ENCODE measurements around the gene PMAIP1. TPM values are rescaled to one million over a fixed set of nuclear protein-coding genes. Genes with fewer than 3 reads are reported as not detected.
"Not testable (repeated sequence)": the region's sequence is repeated elsewhere in the genome, so short reads cannot be mapped to it uniquely, and the experiment has no call there.

PMAIP1 gene
- total RNA-seq, 5 donors from 2014 or later (not counting 1 experiment from before 2014, with no cell fraction given) = 17.8 to 81.5 (median 20.4) TPM

DNA sequence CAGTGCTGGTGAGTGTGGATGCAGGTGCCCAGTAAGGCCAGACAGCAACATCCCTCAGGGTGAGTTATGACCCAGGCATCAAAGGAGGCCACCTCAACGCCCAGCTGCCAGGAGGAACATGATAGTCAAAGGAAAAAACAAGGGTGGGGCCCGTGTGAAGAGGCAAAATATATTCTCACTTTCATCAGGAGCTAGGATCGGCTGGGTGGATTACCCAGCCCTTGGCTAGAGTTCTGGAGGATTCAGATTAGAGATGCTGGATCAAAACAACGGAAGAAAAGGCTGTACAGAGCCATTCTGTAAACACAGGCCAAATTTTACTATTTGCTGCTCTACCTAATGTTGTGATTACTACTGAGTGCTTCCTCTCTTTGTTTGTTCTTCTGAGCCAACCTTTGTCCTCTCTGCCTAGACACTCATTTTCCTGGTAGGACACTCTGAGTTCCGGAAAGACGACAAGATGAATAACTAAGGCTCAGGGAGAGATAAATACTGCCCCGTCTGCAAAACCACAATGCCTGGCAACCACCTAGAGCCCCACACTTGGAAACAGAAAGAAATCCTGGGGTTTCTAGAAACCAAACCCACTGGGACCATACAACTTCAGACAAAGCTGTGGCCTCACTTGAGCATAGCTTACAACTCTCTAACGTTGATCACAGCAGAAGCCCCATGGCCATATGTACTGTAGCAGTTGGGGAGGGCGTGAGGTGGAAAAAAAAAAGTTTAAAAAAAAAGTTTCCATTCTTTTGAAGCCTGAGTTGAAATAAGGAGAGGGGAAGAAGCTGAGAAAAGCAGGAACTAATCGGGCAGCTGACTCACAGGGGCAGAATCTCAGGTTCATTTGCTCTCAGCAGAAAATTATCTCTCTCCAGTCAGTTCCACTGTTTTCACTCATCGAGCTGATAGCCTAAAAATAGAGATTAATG lies 17.8 kb upstream of the PMAIP1 start:
- WGBS (ENCODE audit: insufficient coverage) = 46% methylated on average over 3 of the region's 11 CpGs
- H3K27ac Mint-ChIP-seq = peak overlapping the region; percentile 40 to 57
- H3K4me3 Mint-ChIP-seq = peak overlapping the region in 1 of 3 donors; percentile 10
- H3K9me3 Mint-ChIP-seq = no peaks in the 10 kb centered on the region
- Histone ChIP-seq H3K4me3 (ENCODE audit: control insufficient read depth in 1 of 2, extremely low read depth in 1 of 2, low read length in 1 of 2) (no peak overlapping the region), H3K9me3 (no peaks in the 10 kb centered on the region), H3K27ac (ENCODE audit: low read length) (peak overlapping the region; percentile 18), H3K27me3 (replicated peaks in 1 of 2; ENCODE audit: control insufficient read depth in 2 of 2, extremely low read depth in 1 of 2, insufficient read depth in 2 of 2, low read length in 1 of 2) (no peaks in the 10 kb centered on the region), H3K4me1 (ENCODE audit: control insufficient read depth in 1 of 2, extremely low read depth in 1 of 2, insufficient read depth in 2 of 2, low read length in 2 of 2) (peaks cover 7 to 22% of the 10 kb centered on the region in 2 experiments), H3K36me3 (ENCODE audit: control insufficient read depth in 2 of 2, extremely low read depth in 1 of 2, insufficient read depth in 1 of 2, low read length in 1 of 2) (no peaks in the 10 kb centered on the region)
- no peaks in the 10 kb centered on the region for H3K36me3 Mint-ChIP-seq
- H3K4me1 Mint-ChIP-seq = peaks cover 25 to 37% (median 27%) of the 10 kb centered on the region in 3 donors
- ATAC-seq (replicated peaks in 1 of 4) (peak in 2 of 4 experiments; percentile 33 to 46), DNase-seq (no peak)
- POLR2A ChIA-PET = interaction anchor here in 1 of 2 donors (0.6 kb wide), 1 partner anchor 29 kb away, joined by 4 read pairs; no protein-coding TSS in a partner anchor
- H3K27me3 Mint-ChIP-seq = no peaks in the 10 kb centered on the region
- CTCF ChIA-PET = no interaction called here

GRCh38 chr18:59884351-59884750 lies 15.4 kb upstream of the PMAIP1 start:
- no peak for ATAC-seq (replicated peaks in 1 of 4)
- Histone ChIP-seq H3K4me3 (ENCODE audit: control insufficient read depth in 1 of 2, extremely low read depth in 1 of 2, low read length in 1 of 2) (no peak overlapping the region), H3K27me3 (replicated peaks in 1 of 2; ENCODE audit: control insufficient read depth in 2 of 2, extremely low read depth in 1 of 2, insufficient read depth in 2 of 2, low read length in 1 of 2) (no peaks in the 10 kb centered on the region), H3K36me3 (ENCODE audit: control insufficient read depth in 2 of 2, extremely low read depth in 1 of 2, insufficient read depth in 1 of 2, low read length in 1 of 2) (no peaks in the 10 kb centered on the region), H3K27ac (ENCODE audit: low read length) (no peak overlapping the region), H3K4me1 (ENCODE audit: control insufficient read depth in 1 of 2, extremely low read depth in 1 of 2, insufficient read depth in 2 of 2, low read length in 2 of 2) (peaks cover 7 to 22% of the 10 kb centered on the region in 2 experiments), H3K9me3 (no peaks in the 10 kb centered on the region)
- DNase-seq = no peak
- no peak overlapping the region for H3K27ac Mint-ChIP-seq
- ChIA-PET POLR2A (interaction anchor here in 1 of 2 donors (0.6 kb wide), 1 partner anchor 16 kb away, joined by 6 read pairs; no protein-coding TSS in a partner anchor), CTCF (no interaction called here)
- peaks cover 25 to 35% (median 27%) of the 10 kb centered on the region in 3 donors for H3K4me1 Mint-ChIP-seq
- H3K4me3 Mint-ChIP-seq = no peak overlapping the region
- no peaks in the 10 kb centered on the region for H3K36me3 Mint-ChIP-seq
- WGBS (ENCODE audit: insufficient coverage) = no CpG with 5 or more reads among the region's 2 CpGs
- H3K9me3 Mint-ChIP-seq = no peaks in the 10 kb centered on the region
- no peaks in the 10 kb centered on the region for H3K27me3 Mint-ChIP-seq

GRCh38 chr18:59885579-59886163 lies 14.1 kb upstream of the PMAIP1 start:
- DNase-seq = peak in 10 of 35 experiments; percentile 4 to 45 (median 14)
- Mint-ChIP-seq H3K9me3 (no peaks in the 10 kb centered on the region), H3K36me3 (no peaks in the 10 kb centered on the region), H3K4me3 (peak overlapping the region in 2 of 3 donors; percentile 13 to 18), H3K27ac (peak overlapping the region; percentile 70 to 83), H3K27me3 (no peaks in the 10 kb centered on the region), H3K4me1 (peaks cover 25 to 35% (median 27%) of the 10 kb centered on the region in 3 donors)
- Histone ChIP-seq H3K27me3 (replicated peaks in 1 of 2; ENCODE audit: control insufficient read depth in 2 of 2, extremely low read depth in 1 of 2, insufficient read depth in 2 of 2, low read length in 1 of 2) (no peaks in the 10 kb centered on the region), H3K4me3 (ENCODE audit: control insufficient read depth in 1 of 2, extremely low read depth in 1 of 2, low read length in 1 of 2) (no peak overlapping the region), H3K4me1 (ENCODE audit: control insufficient read depth in 1 of 2, extremely low read depth in 1 of 2, insufficient read depth in 2 of 2, low read length in 2 of 2) (peaks cover 7 to 22% of the 10 kb centered on the region in 2 experiments), H3K9me3 (no peaks in the 10 kb centered on the region), H3K27ac (ENCODE audit: low read length) (peak overlapping the region; percentile 33), H3K36me3 (ENCODE audit: control insufficient read depth in 2 of 2, extremely low read depth in 1 of 2, insufficient read depth in 1 of 2, low read length in 1 of 2) (no peaks in the 10 kb centered on the region)
- ChIA-PET CTCF (no interaction called here), POLR2A (interaction anchor here in 1 of 2 donors (1.2 kb wide), 2 partner anchors 14 to 19 kb away, joined by 6 to 10 read pairs; partner anchors contain the start of gene PMAIP1)
- ATAC-seq (replicated peaks in 1 of 4) = peak; percentile 40 to 79 (median 62)
- WGBS (ENCODE audit: insufficient coverage) = no CpG with 5 or more reads among the region's 6 CpGs

- H3K36me3 Mint-ChIP-seq; ATAC-seq (replicated peaks in 1 of 4); H3K9me3 Mint-ChIP-seq; DNase-seq; H3K4me3 Mint-ChIP-seq; H3K27me3 ChIP-seq (replicated peaks in 1 of 2; ENCODE audit: control insufficient read depth in 2 of 2, extremely low read depth in 1 of 2, insufficient read depth in 2 of 2, low read length in 1 of 2); H3K36me3 ChIP-seq (ENCODE audit: control insufficient read depth in 2 of 2, extremely low read depth in 1 of 2, insufficient read depth in 1 of 2, low read length in 1 of 2); H3K27ac ChIP-seq (ENCODE audit: low read length); POLR2A ChIA-PET; CTCF ChIA-PET; H3K27me3 Mint-ChIP-seq; H3K4me3 ChIP-seq (ENCODE audit: control insufficient read depth in 1 of 2, extremely low read depth in 1 of 2, low read length in 1 of 2); H3K9me3 ChIP-seq: not testable (repeated sequence)
- H3K4me1 ChIP-seq (ENCODE audit: control insufficient read depth in 1 of 2, extremely low read depth in 1 of 2, insufficient read depth in 2 of 2, low read length in 2 of 2) = peaks cover 7 to 21% of the 10 kb centered on the region in 2 experiments
- WGBS (ENCODE audit: insufficient coverage) = 88% methylated on average over 2 of the region's 3 CpGs
- Mint-ChIP-seq H3K4me1 (peaks cover 24 to 35% (median 27%) of the 10 kb centered on the region in 3 donors), H3K27ac (peak overlapping the region in 1 of 2 donors; percentile 70)
Measured at GRCh38 chr18:59886399-59886798, 13.4 kb upstream of the PMAIP1 start.

DNA sequence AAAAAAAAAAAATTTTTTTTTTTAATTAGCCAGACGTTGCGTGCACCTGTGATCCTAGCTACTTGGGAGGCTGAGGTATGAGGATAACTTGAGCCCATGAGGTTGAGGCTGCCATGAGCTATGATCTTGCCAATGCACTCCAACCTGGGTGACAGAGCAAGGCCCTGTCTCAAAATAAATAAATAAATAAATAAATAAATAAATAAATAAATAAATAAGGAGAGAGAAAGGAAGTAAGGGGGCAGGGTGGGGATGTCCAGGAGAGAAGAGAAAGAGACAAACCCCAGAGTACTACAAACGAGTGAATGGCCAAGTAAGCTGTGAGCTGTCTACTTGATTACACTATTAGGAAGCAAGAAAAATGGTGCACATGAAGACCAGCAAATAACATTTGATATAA lies 7.7 kb upstream of the PMAIP1 start:
- POLR2A ChIA-PET = no interaction called here
- Histone ChIP-seq H3K4me3 (ENCODE audit: control insufficient read depth in 1 of 2, extremely low read depth in 1 of 2, low read length in 1 of 2) (no peak overlapping the region), H3K27me3 (replicated peaks in 1 of 2; ENCODE audit: control insufficient read depth in 2 of 2, extremely low read depth in 1 of 2, insufficient read depth in 2 of 2, low read length in 1 of 2) (no peaks in the 10 kb centered on the region), H3K27ac (ENCODE audit: low read length) (no peak overlapping the region), H3K9me3 (no peaks in the 10 kb centered on the region), H3K36me3 (ENCODE audit: control insufficient read depth in 2 of 2, extremely low read depth in 1 of 2, insufficient read depth in 1 of 2, low read length in 1 of 2) (no peaks in the 10 kb centered on the region), H3K4me1 (ENCODE audit: control insufficient read depth in 1 of 2, extremely low read depth in 1 of 2, insufficient read depth in 2 of 2, low read length in 2 of 2) (no peaks in the 10 kb centered on the region)
- DNase-seq (no peak), ATAC-seq (replicated peaks in 1 of 4) (no peak)
- H3K27ac Mint-ChIP-seq = no peak overlapping the region
- WGBS (ENCODE audit: insufficient coverage) = 80% methylated on average over 1 of the region's 3 CpGs
- no peak overlapping the region for H3K4me3 Mint-ChIP-seq
- no peaks in the 10 kb centered on the region for H3K4me1 Mint-ChIP-seq
- CTCF ChIA-PET = interaction anchor here (0.7 to 0.8 kb wide), 2 partner anchors 26 to 402 kb away, joined by 3 read pairs; no protein-coding TSS in a partner anchor
- H3K27me3 Mint-ChIP-seq = no peaks in the 10 kb centered on the region
- H3K36me3 Mint-ChIP-seq = no peaks in the 10 kb centered on the region
- no peaks in the 10 kb centered on the region for H3K9me3 Mint-ChIP-seq

DNA sequence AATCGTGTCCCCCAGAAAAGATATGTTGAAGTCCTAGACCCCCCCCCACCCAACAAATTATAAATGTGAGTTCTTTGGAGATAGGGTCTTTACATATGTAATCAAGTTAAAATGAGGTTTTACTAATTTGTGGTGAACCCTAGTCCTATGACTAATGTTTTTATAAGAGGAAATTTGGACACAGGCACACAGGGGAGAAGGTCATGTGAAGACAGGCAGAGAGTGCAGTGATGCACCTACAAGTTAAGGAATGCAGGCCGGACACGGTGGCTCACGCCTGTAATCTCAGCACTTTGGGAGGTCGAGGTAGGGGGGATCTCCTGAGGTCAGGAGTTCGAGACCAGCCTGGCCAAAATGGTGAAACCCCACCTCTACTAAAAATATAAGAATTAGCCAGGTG lies 5.8 kb upstream of the PMAIP1 start:
- no peak overlapping the region for H3K27ac Mint-ChIP-seq
- Histone ChIP-seq H3K4me1 (ENCODE audit: control insufficient read depth in 1 of 2, extremely low read depth in 1 of 2, insufficient read depth in 2 of 2, low read length in 2 of 2) (peaks cover 0 to 4% of the 10 kb centered on the region in 2 experiments), H3K36me3 (ENCODE audit: control insufficient read depth in 2 of 2, extremely low read depth in 1 of 2, insufficient read depth in 1 of 2, low read length in 1 of 2) (no peaks in the 10 kb centered on the region), H3K27me3 (replicated peaks in 1 of 2; ENCODE audit: control insufficient read depth in 2 of 2, extremely low read depth in 1 of 2, insufficient read depth in 2 of 2, low read length in 1 of 2) (no peaks in the 10 kb centered on the region), H3K27ac (ENCODE audit: low read length) (no peak overlapping the region), H3K9me3 (no peaks in the 10 kb centered on the region), H3K4me3 (ENCODE audit: control insufficient read depth in 1 of 2, extremely low read depth in 1 of 2, low read length in 1 of 2) (no peak overlapping the region)
- WGBS (ENCODE audit: insufficient coverage) = no CpG with 5 or more reads among the region's 6 CpGs
- no peaks in the 10 kb centered on the region for H3K36me3 Mint-ChIP-seq
- POLR2A ChIA-PET = no interaction called here
- no peaks in the 10 kb centered on the region for H3K9me3 Mint-ChIP-seq
- no peaks in the 10 kb centered on the region for H3K27me3 Mint-ChIP-seq
- H3K4me3 Mint-ChIP-seq = no peak overlapping the region
- no peak for ATAC-seq (replicated peaks in 1 of 4)
- H3K4me1 Mint-ChIP-seq = peaks cover 2 to 3% (median 2%) of the 10 kb centered on the region in 3 donors
- CTCF ChIA-PET = no interaction called here
- no peak for DNase-seq
